Measurements from ENCODE around the gene B3GAT1. TPM values are rescaled to one million over a fixed set of nuclear protein-coding genes. Genes with fewer than 3 reads are reported as not detected.

The B3GAT1 gene
- total RNA-seq, 2 donors from 2014 or later: 20.6 to 29.5 TPM

DNA sequence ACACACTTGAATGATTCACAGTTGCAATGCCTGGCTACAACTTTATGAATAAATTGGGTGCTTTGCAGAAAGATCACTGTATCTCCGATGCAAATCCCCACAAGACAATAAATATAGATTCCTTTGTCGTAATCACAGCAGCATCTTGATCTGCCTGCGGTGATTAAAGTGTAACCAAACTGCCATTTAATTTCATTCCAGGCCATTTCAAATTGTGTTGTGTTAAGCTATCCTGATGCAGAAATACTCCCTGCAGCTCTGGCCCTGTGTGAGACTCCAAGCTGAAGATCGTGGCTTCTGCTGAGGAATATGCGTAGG, 40.8 kb upstream of the B3GAT1 start:
- 93 to 94% methylated on average over 5 of the region's 5 CpGs for WGBS, 2 experiments (ENCODE audit: insufficient coverage in 1 of 2, insufficient read length in 1 of 2)
- Mint-ChIP-seq H3K36me3 (ENCODE audit: low read depth) (no peaks in the 10 kb centered on the region), H3K4me1 (no peaks in the 10 kb centered on the region)

DNA sequence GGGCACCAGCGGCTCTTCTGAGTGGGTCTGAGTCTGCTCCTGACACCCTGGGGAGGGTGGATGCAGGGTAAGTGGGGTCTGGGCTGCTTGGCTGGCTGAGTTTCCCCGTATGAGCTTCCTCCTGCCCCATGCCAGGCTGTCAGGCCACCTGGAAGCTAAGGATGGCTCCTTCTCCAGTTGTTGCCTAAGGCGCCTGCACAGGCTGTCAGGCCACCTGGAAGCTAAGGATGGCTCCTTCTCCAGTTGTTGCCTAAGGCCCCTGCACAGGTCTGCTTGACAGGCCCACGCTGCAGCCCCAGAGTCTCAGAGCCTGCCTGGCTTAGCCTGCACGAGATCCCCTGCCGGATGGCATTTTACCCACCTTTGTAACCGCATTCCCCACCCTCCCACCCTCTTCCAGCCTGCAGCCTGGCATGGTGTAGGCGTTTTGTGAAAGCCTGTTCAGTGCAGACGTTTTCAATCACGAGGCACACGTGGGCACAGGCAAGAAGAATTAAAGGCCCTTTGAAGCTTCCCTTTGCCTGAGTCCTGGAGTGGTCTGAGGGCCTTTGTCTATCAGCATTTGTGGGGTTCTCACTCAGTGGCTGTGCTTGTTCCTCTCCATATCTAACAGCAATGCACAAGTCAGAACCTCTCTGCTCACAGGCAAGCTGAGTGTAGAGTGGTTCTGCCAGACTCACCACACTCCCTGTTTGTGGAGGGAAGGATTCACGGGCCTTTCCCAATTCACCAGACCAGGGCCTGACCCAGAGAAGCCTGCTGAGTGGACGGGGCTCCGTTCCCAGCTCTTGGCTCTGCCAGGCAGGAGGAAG, 40.2 kb upstream of the B3GAT1 start:
- peaks cover 2% of the 10 kb centered on the region for H3K27me3 Mint-ChIP-seq (ENCODE audit: insufficient read depth)
- DNase-seq: no peak
- Histone ChIP-seq H3K4me1 (ENCODE audit: control insufficient read depth, insufficient read depth, low read length) (no peaks in the 10 kb centered on the region), H3K36me3 (ENCODE audit: control insufficient read depth, insufficient read depth, low read length) (no peaks in the 10 kb centered on the region), H3K27ac (ENCODE audit: low read depth, low read length) (no peak overlapping the region), H3K4me3 (ENCODE audit: low read length) (no peak overlapping the region), H3K9me3 (ENCODE audit: control insufficient read depth, low read length) (no peaks in the 10 kb centered on the region), H3K27me3 (ENCODE audit: control insufficient read depth, insufficient read depth, low read length, poor library complexity, severe bottlenecking) (no peaks in the 10 kb centered on the region), H3K9ac (ENCODE audit: extremely low read depth, low read length, poor library complexity, severe bottlenecking) (no peak overlapping the region)
- WGBS, 2 experiments (ENCODE audit: insufficient coverage in 1 of 2, insufficient read length in 1 of 2): 74 to 78% methylated on average over 6 to 13 of the region's 14 CpGs
- H3K36me3 Mint-ChIP-seq (ENCODE audit: low read depth): no peaks in the 10 kb centered on the region
- no peaks in the 10 kb centered on the region for H3K4me1 Mint-ChIP-seq
- no peak overlapping the region for H3K27ac Mint-ChIP-seq
- TF ChIP-seq, protein P1, sequence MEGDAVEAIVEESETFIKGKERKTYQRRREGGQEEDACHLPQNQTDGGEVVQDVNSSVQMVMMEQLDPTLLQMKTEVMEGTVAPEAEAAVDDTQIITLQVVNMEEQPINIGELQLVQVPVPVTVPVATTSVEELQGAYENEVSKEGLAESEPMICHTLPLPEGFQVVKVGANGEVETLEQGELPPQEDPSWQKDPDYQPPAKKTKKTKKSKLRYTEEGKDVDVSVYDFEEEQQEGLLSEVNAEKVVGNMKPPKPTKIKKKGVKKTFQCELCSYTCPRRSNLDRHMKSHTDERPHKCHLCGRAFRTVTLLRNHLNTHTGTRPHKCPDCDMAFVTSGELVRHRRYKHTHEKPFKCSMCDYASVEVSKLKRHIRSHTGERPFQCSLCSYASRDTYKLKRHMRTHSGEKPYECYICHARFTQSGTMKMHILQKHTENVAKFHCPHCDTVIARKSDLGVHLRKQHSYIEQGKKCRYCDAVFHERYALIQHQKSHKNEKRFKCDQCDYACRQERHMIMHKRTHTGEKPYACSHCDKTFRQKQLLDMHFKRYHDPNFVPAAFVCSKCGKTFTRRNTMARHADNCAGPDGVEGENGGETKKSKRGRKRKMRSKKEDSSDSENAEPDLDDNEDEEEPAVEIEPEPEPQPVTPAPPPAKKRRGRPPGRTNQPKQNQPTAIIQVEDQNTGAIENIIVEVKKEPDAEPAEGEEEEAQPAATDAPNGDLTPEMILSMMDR (conservative IDR thresholded peaks at IDR 0.05): no peak
- H3K4me3 Mint-ChIP-seq: no peak overlapping the region
- H3K9me3 Mint-ChIP-seq: peaks cover 7% of the 10 kb centered on the region

More for the DNA sequence above, 40.8 kb upstream of the B3GAT1 start:
- Histone ChIP-seq H3K9ac (ENCODE audit: extremely low read depth, low read length, poor library complexity, severe bottlenecking) (no peak overlapping the region), H3K4me3 (ENCODE audit: low read length) (no peak overlapping the region), H3K27me3 (ENCODE audit: control insufficient read depth, insufficient read depth, low read length, poor library complexity, severe bottlenecking) (no peaks in the 10 kb centered on the region), H3K36me3 (ENCODE audit: control insufficient read depth, insufficient read depth, low read length) (no peaks in the 10 kb centered on the region), H3K9me3 (ENCODE audit: control insufficient read depth, low read length) (no peaks in the 10 kb centered on the region), H3K27ac (ENCODE audit: low read depth, low read length) (no peak overlapping the region), H3K4me1 (ENCODE audit: control insufficient read depth, insufficient read depth, low read length) (no peaks in the 10 kb centered on the region)
- Mint-ChIP-seq H3K27me3 (ENCODE audit: insufficient read depth) (peaks cover 2% of the 10 kb centered on the region), H3K9me3 (peaks cover 8% of the 10 kb centered on the region), H3K27ac (no peak overlapping the region), H3K4me3 (no peak overlapping the region)
- DNase-seq: no peak
- TF ChIP-seq, protein P1 (conservative IDR thresholded peaks at IDR 0.05): no peak

DNA sequence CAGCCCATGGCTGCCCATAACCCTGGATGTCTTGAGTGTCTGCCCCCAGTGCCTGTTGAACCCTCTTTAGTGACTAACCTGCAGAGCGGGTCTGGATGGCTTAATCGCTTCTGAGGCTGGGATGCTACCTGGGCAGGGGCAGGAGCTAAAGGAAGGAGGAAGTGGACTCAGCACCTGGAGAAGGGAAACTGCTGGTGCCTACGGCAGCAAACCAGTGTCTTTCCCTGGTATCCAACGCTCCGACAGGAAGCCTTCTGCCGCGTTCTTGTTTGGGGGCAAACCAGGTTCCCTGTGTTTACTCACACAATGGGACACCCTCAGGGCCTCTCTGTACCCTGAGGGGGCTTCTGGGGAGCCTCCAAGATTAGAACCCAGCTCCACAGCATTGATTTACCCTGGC, 38.1 kb upstream of the B3GAT1 start:
- Histone ChIP-seq H3K4me1 (ENCODE audit: control insufficient read depth, insufficient read depth, low read length) (no peaks in the 10 kb centered on the region), H3K9ac (ENCODE audit: extremely low read depth, low read length, poor library complexity, severe bottlenecking) (no peak overlapping the region), H3K36me3 (ENCODE audit: control insufficient read depth, insufficient read depth, low read length) (no peaks in the 10 kb centered on the region), H3K9me3 (ENCODE audit: control insufficient read depth, low read length) (no peaks in the 10 kb centered on the region), H3K27me3 (ENCODE audit: control insufficient read depth, insufficient read depth, low read length, poor library complexity, severe bottlenecking) (no peaks in the 10 kb centered on the region), H3K27ac (ENCODE audit: low read depth, low read length) (no peak overlapping the region), H3K4me3 (ENCODE audit: low read length) (no peak overlapping the region)
- Mint-ChIP-seq H3K9me3 (no peaks in the 10 kb centered on the region), H3K4me1 (no peaks in the 10 kb centered on the region), H3K4me3 (no peak overlapping the region), H3K36me3 (ENCODE audit: low read depth) (no peaks in the 10 kb centered on the region), H3K27me3 (ENCODE audit: insufficient read depth) (no peaks in the 10 kb centered on the region), H3K27ac (no peak overlapping the region)
- TF ChIP-seq, protein P1 (conservative IDR thresholded peaks at IDR 0.05): no peak
- WGBS, 2 experiments (ENCODE audit: insufficient coverage in 1 of 2, insufficient read length in 1 of 2): 86 to 93% methylated on average over 1 to 7 of the region's 7 CpGs
- DNase-seq: no peak

Measured in endodermal cell (in vitro differentiated cells).